ENCODE data around the gene CCDC192. TPM values are rescaled to one million over a fixed set of nuclear protein-coding genes. Genes with fewer than 3 reads are reported as not detected.

CCDC192 gene
- total RNA-seq, 1 experiment from 2014 or later = 0.52 TPM

DNA sequence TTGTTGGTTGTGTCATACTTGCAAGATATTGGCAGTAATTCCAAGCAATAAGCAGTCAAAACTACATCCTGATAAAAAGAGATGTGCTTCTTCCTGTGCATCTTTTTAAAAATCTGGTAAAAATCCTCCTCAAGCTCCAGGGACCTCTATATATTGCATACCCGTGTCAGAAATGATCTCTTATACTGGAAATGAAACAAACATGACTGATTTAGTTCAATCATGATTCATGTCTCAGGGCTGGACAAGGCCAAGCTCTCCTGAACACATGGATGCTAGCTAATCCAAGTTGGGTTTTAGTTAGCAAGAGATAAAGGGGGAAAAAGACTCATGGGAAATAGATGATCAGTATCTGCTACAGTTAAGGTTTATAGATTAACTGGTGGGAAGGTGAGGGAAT lies 69.3 kb downstream of the CCDC192 start (continued):
- TF ChIP-seq MYBL2 (CRISPR knock-in tag; IDR thresholded peaks at IDR 0.05) = no peak
- no peak for TF ChIP-seq CBFB (CRISPR knock-in tag; IDR thresholded peaks at IDR 0.05; ENCODE audit: low read depth)

DNA sequence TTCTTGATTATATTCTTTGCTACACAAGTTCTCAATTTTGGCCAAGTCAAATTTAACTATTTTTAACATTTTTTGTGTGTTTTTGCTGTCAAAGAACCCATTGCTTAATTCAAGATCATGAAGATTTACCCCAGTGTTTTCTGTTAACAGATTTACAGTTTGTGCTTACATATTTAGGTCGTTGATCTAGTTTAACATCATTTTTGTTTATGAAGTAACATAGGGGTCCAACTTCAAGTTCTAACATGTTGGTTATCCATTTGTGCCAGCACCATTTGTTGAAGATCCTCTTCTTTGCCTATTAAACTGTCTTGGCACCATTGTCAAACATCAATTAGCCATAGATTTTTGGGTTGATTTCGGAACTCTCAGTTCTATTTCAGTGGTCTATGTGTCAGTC lies 71.0 kb downstream of the CCDC192 start:
- Mint-ChIP-seq H3K27ac (no peak overlapping the region), H3K4me1 (peaks cover 7% of the 10 kb centered on the region), H3K27me3 (ENCODE audit: low read depth) (no peaks in the 10 kb centered on the region), H3K4me3 (no peak overlapping the region), H3K36me3 (peaks cover 9% of the 10 kb centered on the region), H3K9me3 (peaks cover 37% of the 10 kb centered on the region)
- no peak for ATAC-seq
- DNase-seq (ENCODE audit: low spot score) = no peak
- POLR2A ChIA-PET = no interaction called here
- CTCF ChIA-PET = no interaction called here
- TF ChIP-seq ZNF138 (CRISPR knock-in tag; conservative IDR thresholded peaks at IDR 0.05) (no peak), MXD4 (CRISPR knock-in tag; IDR thresholded peaks at IDR 0.05; ENCODE audit: borderline replicate concordance) (no peak), NFYB (CRISPR knock-in tag; conservative IDR thresholded peaks at IDR 0.05; ENCODE audit: low read depth) (no peak), ZNF232 (CRISPR knock-in tag; IDR thresholded peaks at IDR 0.05) (no peak), FOXJ3 (CRISPR knock-in tag; IDR thresholded peaks at IDR 0.05; ENCODE audit: borderline replicate concordance) (no peak), HMGA2 (CRISPR knock-in tag; IDR thresholded peaks at IDR 0.05) (no peak)
- TF ChIP-seq, protein P1, sequence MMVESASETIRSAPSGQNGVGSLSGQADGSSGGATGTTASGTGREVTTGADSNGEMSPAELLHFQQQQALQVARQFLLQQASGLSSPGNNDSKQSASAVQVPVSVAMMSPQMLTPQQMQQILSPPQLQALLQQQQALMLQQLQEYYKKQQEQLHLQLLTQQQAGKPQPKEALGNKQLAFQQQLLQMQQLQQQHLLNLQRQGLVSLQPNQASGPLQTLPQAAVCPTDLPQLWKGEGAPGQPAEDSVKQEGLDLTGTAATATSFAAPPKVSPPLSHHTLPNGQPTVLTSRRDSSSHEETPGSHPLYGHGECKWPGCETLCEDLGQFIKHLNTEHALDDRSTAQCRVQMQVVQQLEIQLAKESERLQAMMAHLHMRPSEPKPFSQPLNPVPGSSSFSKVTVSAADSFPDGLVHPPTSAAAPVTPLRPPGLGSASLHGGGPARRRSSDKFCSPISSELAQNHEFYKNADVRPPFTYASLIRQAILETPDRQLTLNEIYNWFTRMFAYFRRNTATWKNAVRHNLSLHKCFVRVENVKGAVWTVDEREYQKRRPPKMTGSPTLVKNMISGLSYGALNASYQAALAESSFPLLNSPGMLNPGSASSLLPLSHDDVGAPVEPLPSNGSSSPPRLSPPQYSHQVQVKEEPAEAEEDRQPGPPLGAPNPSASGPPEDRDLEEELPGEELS (CRISPR knock-in tag; IDR thresholded peaks at IDR 0.05) = no peak
- TF ChIP-seq, protein P2, sequence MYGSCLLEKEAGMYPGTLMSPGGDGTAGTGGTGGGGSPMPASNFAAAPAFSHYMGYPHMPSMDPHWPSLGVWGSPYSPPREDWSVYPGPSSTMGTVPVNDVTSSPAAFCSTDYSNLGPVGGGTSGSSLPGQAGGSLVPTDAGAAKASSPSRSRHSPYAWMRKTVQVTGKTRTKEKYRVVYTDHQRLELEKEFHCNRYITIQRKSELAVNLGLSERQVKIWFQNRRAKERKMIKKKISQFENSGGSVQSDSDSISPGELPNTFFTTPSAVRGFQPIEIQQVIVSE (CRISPR knock-in tag; IDR thresholded peaks at IDR 0.05; ENCODE audit: borderline replicate concordance) = no peak
- TF ChIP-seq, protein P3, sequence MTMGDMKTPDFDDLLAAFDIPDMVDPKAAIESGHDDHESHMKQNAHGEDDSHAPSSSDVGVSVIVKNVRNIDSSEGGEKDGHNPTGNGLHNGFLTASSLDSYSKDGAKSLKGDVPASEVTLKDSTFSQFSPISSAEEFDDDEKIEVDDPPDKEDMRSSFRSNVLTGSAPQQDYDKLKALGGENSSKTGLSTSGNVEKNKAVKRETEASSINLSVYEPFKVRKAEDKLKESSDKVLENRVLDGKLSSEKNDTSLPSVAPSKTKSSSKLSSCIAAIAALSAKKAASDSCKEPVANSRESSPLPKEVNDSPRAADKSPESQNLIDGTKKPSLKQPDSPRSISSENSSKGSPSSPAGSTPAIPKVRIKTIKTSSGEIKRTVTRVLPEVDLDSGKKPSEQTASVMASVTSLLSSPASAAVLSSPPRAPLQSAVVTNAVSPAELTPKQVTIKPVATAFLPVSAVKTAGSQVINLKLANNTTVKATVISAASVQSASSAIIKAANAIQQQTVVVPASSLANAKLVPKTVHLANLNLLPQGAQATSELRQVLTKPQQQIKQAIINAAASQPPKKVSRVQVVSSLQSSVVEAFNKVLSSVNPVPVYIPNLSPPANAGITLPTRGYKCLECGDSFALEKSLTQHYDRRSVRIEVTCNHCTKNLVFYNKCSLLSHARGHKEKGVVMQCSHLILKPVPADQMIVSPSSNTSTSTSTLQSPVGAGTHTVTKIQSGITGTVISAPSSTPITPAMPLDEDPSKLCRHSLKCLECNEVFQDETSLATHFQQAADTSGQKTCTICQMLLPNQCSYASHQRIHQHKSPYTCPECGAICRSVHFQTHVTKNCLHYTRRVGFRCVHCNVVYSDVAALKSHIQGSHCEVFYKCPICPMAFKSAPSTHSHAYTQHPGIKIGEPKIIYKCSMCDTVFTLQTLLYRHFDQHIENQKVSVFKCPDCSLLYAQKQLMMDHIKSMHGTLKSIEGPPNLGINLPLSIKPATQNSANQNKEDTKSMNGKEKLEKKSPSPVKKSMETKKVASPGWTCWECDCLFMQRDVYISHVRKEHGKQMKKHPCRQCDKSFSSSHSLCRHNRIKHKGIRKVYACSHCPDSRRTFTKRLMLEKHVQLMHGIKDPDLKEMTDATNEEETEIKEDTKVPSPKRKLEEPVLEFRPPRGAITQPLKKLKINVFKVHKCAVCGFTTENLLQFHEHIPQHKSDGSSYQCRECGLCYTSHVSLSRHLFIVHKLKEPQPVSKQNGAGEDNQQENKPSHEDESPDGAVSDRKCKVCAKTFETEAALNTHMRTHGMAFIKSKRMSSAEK (CRISPR knock-in tag; IDR thresholded peaks at IDR 0.05; ENCODE audit: borderline replicate concordance) = no peak

DNA sequence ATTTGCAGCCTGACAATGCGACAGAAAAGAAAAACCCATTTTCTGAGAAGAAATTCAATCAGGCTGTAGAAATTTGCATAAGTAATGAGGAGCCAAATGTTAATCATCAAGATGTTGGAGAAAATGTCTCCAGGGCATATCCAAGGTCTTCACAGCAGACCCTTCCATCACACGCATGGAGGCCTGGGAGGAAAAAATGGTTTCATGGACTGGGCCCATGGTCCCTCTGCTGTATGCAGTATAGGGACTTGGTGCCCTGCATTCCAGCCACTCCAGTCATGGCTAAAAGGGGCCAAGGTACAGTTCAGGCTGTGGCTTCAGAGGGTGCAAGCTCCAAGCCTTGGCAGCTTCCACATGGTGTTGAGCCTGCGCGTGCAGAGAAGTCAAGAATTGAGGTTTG lies 73.3 kb downstream of the CCDC192 start:
- no peaks in the 10 kb centered on the region for H3K27me3 Mint-ChIP-seq (ENCODE audit: low read depth)
- POLR2A ChIA-PET = no interaction called here
- DNase-seq (ENCODE audit: low spot score) = no peak
- H3K4me3 Mint-ChIP-seq = no peak overlapping the region
- H3K4me1 Mint-ChIP-seq = peaks cover 7% of the 10 kb centered on the region
- CTCF ChIA-PET = no interaction called here
- no peak overlapping the region for H3K27ac Mint-ChIP-seq
- ATAC-seq = no peak
- peaks cover 43% of the 10 kb centered on the region for H3K9me3 Mint-ChIP-seq
- peaks cover 9% of the 10 kb centered on the region for H3K36me3 Mint-ChIP-seq
- TF ChIP-seq, protein P4, sequence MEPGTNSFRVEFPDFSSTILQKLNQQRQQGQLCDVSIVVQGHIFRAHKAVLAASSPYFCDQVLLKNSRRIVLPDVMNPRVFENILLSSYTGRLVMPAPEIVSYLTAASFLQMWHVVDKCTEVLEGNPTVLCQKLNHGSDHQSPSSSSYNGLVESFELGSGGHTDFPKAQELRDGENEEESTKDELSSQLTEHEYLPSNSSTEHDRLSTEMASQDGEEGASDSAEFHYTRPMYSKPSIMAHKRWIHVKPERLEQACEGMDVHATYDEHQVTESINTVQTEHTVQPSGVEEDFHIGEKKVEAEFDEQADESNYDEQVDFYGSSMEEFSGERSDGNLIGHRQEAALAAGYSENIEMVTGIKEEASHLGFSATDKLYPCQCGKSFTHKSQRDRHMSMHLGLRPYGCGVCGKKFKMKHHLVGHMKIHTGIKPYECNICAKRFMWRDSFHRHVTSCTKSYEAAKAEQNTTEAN (CRISPR knock-in tag; IDR thresholded peaks at IDR 0.05) = no peak
- TF ChIP-seq NR3C1 (CRISPR knock-in tag; conservative IDR thresholded peaks at IDR 0.05; ENCODE audit: low read depth) = no peak
- TF ChIP-seq ETV6 (CRISPR knock-in tag; IDR thresholded peaks at IDR 0.05) = no peak
- TF ChIP-seq, protein P5, sequence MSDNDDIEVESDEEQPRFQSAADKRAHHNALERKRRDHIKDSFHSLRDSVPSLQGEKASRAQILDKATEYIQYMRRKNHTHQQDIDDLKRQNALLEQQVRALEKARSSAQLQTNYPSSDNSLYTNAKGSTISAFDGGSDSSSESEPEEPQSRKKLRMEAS (CRISPR knock-in tag; IDR thresholded peaks at IDR 0.05) = no peak
- TF ChIP-seq TP53 (CRISPR knock-in tag; IDR thresholded peaks at IDR 0.05) = no peak
- TF ChIP-seq, protein P6, sequence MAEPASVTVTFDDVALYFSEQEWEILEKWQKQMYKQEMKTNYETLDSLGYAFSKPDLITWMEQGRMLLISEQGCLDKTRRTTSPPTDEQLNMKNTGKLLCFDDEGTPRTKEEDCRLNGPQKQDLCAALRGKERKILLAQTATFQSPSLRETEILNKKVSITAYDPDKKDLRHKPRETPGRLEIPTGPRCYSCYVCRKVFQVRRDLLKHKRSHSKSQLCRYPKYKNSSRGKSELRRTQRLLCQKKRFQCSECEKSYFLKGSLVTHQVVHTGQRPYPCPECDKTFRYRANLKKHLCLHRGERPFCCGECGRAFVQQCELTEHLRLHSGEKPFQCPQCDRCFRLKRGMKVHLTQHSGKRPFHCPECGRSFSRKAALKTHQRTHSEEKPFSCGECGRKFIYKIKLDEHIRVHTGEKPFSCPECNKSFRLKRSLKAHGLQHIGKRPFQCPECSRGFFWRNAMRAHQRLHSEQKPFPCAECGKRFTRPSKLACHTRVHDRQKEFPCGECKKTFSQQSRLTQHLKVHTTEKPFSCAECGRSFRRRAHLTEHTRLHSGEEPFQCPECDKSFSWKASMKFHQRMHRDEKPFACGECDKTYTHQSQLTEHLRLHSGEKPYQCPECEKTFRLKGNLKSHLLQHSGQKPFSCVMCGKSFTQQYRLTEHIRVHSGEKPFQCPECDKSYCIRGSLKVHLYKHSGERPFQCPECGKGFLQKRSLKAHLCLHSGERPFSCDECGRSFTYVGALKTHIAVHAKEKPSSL (CRISPR knock-in tag; conservative IDR thresholded peaks at IDR 0.05) = no peak
- TF ChIP-seq, protein P7, sequence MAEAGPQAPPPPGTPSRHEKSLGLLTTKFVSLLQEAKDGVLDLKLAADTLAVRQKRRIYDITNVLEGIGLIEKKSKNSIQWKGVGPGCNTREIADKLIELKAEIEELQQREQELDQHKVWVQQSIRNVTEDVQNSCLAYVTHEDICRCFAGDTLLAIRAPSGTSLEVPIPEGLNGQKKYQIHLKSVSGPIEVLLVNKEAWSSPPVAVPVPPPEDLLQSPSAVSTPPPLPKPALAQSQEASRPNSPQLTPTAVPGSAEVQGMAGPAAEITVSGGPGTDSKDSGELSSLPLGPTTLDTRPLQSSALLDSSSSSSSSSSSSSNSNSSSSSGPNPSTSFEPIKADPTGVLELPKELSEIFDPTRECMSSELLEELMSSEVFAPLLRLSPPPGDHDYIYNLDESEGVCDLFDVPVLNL (CRISPR knock-in tag; IDR thresholded peaks at IDR 0.05; ENCODE audit: borderline replicate concordance, low read depth) = no peak
- TF ChIP-seq TEAD1 (CRISPR knock-in tag; IDR thresholded peaks at IDR 0.05) = no peak
- TF ChIP-seq, protein P8, sequence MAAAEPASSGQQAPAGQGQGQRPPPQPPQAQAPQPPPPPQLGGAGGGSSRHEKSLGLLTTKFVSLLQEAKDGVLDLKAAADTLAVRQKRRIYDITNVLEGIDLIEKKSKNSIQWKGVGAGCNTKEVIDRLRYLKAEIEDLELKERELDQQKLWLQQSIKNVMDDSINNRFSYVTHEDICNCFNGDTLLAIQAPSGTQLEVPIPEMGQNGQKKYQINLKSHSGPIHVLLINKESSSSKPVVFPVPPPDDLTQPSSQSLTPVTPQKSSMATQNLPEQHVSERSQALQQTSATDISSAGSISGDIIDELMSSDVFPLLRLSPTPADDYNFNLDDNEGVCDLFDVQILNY (CRISPR knock-in tag; IDR thresholded peaks at IDR 0.05) = no peak
- TF ChIP-seq, protein P9, sequence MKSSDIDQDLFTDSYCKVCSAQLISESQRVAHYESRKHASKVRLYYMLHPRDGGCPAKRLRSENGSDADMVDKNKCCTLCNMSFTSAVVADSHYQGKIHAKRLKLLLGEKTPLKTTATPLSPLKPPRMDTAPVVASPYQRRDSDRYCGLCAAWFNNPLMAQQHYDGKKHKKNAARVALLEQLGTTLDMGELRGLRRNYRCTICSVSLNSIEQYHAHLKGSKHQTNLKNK (CRISPR knock-in tag; IDR thresholded peaks at IDR 0.05) = no peak

Data from WTC11 (cell line).